ENCODE measurements around the gene RAD54L.
"Not testable (repeated sequence)": the region's sequence is repeated elsewhere in the genome, so short reads cannot be mapped to it uniquely, and the experiment has no call there.

Gene RAD54L

DNA sequence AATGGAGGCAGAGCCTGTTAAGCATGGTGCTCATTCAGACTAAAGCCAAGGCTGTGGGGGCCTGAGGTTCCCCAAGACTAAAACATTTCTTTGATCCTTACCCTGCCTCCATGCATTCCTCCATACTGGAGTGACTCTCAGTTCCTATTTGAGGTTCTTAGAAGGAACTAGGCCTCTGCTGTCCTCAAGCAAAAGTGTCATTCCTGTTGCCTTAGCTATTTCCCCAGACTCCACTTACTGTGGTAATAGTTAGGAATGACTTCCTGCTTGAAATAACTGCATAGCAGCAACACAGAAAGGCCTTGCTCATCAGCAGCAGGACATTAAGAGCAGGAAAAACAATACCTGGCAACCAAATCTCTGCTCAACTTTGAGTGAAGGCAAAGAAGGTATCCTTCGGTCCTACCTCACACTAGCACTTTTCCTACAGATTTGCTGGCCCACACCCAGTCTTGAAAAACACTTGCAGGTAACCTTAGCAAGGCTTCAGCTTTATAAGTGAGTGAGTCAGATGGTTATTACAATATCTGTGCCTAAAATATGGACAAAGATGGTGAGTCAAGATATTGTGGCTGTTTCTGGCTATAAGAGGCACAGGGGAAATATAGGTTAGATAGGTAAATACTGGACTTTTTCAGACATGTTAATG lies 41.0 kb downstream of the RAD54L start:
- DNase-seq, result no peak

DNA sequence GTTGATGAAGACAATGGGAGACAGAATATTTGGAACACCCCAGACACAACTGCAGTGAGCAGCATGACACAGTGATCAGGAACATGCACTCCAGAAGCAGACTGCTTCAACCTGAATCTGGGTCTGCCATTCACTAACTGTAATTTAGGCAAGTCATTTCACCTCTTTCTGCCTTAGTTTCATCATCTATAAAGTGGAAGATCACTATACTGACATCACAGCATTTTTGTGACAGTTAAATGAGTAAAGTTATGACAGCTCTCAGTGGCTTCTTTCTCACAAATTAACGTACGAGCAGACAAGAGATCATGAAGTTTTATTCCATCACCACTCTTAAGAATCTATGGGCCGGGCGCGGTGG lies 41.6 kb downstream of the RAD54L start:
- no peak for DNase-seq

DNA sequence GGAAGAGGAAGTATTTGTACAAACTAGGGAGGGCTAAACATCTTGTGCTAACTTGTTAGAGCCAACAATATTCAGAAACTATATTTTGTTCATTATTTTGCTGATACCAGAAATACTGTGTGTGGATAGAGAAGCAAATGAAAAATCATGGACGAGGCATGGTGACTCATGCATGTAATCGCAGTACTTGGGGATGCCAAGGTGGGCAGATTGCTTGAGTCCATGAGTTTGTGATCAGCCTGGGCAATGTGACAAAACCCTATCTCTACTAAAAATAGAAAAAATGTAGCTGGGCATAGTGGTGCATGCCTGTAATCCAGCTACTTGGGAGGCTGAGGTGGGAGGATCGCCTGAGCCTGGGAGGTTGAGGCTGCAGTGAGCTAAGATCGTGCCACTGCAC lies 42.4 kb downstream of the RAD54L start:
- DNase-seq, result no peak

DNA sequence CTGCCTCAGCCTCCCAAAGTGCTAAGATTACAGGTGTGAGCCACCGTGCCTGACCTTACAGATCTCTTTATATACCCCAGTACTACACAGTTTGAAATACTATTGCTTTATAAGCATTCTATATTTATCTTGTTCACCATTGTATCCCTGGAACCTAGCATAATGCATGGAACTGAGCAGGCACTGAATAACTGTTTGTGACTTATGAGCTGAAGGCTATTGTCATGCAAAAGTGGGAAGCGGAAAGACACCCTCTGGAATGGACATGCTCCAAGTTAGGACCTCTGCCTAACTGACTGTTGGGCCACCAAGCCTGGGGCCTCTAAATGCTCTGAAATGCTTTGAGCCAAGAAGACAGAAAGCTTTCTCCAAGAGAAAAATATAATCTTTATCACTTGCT lies 47.7 kb downstream of the RAD54L start:
- DNase-seq, result no peak

DNA sequence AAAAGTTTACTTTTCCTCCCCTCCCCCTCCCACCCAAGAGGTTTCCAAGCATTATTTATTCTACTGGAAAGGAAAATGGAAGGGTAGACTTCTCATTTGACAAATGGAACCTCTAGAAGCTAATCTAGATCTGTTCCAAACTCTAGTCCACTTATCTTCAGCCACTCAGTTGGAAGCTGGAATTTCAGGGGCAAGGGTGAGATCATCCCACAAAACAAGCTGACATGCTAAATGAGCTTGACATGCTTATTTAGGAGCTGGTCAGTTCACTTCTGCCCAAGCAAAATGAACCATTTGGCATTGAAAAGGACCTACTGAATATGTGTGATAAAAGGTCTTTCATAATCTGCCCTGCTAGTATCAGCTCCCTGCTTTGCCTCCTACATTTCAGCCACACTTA lies 50.8 kb downstream of the RAD54L start:
- DNase-seq, result no peak

DNA sequence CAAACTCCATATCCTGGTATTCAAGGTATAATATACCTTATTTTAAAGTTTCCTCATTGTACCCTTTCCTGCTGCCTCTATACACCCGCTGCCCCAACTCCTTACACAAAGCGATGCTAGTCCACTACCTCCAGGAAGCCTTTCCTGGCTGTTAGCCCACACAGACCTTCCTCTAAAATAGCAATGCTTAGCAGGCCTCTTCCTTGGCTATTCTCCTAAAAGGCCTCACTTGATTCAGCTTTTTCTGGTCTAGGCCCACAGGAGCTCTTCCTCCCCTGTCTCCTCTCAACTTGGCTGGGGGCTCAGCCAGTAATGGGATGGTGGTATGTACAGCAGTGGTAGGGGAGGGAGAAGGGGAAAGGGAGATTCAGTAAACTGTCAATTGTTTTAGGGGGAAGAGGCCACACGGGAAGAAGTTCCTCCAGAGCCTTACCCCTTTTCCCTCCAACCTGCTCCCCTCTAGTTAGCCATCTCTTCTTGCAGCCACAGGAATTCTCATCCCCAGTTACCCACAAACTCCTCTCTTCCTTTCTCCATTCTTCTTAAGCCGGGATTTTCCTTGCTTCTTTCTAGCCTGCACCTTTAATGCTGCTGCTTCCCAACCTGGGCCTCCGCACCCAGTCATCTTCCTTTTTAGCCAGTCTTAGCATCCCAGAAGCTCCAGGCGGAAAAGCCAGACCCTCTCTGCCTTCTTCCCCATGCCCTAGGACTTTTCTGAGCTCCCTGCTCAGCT lies 53.3 kb downstream of the RAD54L start:
- no peak for DNase-seq

DNA sequence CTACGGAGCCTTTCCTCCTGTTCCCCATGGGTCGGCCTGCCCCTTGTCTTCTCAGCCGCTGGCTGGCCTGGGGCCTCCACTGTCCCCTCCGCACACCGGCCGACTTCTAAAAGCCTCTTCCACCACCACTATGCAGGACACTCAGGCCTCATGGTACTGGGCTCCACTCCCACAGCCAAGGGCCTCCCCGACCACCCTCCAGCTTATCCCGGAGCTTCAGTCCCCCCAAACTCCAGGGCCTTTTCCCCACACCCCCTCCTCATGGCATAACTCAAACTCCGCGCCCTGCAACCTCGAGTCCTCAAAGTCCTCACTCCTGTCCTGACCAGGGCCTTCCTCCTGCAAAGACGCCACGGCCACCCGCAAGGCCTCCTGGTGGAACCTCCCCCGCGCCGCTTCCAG lies 53.8 kb downstream of the RAD54L start:
- no peak for DNase-seq

DNA sequence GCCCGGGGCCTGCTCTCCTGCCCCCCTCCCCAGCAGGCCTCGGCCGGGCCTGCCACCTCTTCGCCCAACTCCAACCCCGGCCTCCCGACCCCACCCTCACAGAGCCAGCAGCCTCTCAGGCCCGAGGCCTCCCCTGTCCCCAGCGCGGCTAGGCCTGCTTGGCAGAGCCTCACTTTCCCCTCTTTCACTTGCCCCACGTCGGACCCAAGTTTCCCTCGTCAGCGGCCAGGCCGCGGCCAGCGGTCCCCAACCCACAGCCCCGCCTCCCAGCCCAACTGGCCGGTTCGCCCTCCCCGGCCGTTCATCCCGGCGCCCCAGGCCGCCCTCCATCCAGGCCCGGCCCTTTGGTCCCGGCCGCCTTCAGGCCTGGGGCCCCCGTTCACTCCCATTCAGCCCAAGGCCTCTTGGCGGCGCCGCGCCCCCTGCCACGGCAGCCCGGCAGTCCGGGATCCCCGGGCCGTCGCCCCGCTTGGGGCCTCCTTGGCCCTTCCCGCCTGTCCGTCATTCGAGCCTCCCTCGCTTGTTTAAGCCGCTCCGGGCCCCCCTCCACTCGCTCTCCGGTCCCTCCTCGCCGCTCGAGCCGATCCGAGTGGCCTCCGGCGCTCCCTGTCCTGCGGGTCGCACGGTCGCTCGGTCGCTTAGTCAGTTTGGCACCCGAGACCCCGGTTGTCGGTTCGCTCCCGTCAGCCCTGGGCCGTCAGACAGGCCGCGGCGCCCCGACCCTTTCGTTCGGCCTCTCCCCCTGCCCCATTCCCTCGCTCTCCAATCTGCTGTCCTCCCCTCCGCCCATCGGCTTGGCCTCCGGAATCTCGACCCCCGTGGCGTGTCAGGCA lies 54.5 kb downstream of the RAD54L start:
- DNase-seq, result no peak

DNA sequence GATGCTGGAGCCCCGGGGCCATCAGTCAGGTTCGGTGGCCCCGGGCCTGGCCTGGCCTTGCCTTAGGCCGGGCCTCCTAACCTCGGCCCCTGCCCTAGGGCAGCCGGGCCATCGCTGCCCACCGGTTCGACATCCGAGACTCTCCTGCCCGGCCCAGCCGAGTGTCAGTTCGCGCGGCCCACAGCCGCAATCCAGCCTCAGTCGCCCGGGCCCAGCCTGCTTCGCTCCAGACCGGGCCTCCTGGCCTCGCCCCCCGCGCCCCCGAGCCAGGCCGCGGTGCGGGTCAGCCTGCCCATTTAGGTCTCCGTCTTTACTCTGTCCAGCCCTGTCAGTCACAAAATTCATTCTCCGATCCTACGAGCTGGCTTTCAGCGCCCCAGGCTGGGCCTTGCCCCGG lies 55.1 kb downstream of the RAD54L start:
- no peak for DNase-seq

DNA sequence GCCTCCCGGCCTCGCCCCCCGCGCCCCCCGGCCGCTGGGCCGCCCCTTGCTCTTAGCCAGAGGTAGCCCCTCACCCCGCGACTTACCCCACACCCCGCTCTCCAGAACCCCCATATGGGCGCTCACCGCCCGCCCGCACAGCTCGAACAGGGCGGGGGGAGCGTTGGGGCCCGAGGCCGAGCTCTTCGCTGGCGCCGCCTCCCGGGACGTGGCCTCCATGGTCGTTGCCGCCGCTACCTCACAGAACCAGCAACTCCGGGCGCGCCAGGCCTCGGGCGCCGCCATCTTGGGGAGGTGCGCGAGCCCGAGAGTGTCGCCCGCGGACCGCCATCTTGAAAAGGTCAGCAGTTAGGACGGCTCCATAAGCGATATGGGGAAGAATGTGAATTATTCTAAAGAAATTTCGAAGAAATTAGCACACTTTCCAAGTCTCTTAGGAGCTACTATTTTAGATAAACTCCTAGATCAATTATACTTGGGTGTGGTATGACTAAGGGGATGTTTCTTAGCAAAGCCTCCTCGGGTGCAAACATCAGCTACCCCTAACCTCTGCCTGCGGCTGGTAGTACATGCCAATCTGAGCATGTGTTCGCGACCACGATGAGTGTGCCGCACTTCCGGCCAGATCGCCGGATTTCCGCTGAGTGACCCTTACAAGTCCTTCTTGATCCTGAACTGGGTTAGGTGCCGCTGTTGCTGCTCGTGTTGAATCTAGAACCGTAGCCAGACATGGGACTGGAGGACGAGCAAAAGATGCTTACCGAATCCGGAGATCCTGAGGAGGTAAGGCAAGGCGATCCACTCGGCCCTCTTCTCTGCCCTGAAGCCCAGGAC lies 55.7 kb downstream of the RAD54L start, which contains the start of the genes LRRC41 and UQCRH:
Gene LRRC41, minus strand, starts transcription at position 579 of the 834 bp plus-strand sequence. Its CDS starts 294 bp downstream, at position 285.
Gene UQCRH, plus strand, starts transcription at position 661 of the 834 bp plus-strand sequence. Its CDS starts 69 bp downstream, at position 730.
- DNase-seq, result peak; percentile 88

DNA sequence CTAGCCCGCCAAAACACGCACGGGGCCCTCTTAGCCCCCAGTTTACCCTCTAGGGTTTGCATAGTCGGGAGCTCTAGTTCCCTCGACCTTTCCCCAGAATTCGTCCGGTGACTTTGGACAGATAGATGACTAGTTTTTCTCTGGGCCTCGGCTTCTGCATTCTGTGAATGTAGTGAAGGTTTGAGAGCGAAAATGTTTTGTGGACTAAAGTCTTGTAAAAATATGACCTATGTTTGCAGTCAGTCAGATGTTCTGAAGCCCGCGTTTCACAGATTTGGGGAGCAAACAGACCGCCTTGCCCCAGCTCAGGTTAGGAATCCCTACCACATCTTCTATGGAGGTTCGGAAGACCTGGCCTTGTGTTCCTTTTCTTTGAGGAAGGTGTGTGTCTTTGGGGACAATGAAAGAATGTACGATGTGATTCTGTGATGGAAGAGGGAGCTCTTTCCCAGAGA lies 56.3 kb downstream of the RAD54L start:
- DNase-seq, result no peak

DNA sequence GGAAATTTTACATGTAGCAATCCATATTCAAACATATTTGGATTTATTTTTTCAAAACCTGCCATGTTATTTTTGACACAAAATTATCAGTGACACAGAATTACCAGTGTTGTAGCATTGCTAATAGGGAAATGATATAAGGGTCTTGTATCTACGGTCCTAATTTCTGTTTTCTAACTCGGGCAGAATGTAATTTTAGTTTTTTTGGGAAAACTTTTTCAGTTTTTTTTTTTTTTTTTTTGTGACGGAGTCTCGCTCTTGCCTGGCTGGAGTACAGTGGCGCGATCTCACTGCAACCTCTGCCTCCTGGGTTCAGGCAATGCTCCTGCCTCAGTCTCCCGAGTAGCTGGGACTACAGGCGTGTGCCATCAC lies 58.6 kb downstream of the RAD54L start:
- no peak for DNase-seq

DNA sequence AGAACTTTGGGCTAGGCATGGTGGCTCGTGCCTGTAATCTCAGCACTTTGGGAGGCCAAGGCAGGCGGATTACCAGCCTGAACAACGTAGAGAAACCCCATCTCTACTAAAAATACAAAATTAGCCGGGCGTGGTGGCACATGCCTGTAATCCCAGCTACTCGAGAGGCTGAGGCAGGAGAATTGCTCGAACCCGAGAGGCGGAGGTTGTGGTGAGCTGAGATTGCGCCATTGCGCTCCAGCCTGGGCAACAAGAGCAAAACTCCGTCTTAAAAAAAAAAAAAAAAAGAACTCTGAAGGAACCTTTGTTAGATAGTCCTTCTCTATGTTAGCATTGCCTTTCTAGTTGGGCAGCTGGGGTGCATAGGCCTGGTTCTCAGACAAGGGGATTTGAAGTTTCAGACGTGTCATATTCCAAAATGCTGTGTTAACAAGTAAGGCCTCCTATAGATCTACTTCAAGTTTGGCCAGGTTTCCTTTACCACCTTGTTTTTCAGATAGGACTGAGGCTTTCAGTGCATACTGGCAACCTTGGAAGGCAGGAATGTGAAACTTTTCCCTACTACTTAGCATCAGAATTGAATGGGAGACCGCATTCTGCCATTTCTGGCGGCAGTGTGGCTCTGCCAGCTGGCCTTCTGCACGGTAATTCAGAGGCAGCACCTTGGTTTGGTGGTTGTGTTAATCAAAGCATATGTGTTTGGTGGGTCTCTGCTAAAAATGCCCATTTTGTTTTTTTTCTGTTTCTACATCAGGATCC lies 62.0 kb downstream of the RAD54L start:
- DNase-seq, result no peak

DNA sequence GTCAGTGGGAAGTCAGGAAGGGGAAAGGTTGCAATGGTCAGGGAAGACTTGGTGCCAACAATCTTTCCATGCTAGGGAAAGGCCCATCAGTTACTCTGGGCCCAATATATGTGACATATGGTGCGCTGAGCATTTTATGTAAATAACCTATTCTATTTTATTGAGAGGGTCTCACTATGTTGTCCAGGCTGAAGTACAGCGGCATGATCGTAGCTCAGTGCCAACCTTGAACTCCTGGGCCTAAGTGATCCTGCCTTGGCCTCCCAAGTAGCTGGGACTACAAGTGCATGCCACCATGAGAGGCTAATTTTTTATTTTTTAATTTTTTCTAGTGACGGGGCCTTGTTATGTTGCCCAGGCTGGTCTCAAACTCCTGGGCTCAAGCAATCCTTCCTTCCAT lies 62.8 kb downstream of the RAD54L start:
- no peak for DNase-seq

DNA sequence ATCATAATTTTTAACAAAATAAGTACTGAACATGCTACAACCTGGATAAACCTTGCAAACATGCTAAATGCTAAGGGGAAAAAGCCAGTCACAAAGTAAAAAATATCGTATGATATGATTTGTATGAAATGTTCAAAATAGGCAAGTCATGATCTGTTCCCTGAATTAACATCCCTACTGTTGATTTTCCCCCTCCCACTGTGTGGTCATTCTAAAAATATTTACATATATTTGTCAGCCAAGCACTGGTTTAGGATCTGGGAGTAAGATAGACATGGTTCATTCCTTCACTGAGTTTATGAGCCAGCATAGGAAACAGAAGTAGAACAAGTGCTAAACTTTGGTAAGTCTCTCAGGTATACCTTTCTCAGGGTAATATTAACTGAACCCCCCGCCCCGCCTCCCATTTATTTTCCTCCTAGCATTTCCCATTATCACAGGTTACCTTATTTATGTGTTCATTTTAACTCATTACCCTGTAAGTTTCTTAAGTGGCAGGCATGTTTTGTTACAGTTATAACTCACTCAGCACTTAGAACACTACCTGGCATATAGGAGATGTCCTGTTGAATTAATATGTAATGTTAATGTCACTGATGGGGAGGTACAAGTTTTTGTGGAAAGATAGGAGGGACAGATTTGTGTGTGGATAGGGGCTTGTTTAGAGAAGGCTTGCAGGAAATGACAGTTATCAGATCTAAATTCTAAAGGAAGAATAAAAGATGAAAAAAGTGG lies 68.3 kb downstream of the RAD54L start:
- no peak for DNase-seq

DNA sequence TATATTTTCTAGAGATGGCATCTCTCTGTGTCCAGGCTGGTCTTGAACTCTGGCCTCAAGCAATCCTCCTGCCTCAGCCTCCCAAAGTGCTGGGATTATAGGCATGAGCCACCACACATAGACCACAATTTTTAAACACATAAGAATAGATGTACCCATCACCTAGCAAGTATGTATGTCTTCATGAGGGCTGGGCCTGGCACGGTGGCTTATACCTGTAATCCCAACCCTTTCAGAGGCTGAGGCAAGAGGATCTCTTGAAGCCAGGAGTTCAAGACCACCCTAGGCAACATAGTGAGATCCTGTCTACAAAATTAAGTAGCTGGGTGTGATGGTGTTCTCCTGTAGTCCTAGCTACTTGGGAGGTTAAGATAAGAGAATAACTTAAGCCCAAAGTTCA lies 69.8 kb downstream of the RAD54L start:
- no peak for DNase-seq

DNA sequence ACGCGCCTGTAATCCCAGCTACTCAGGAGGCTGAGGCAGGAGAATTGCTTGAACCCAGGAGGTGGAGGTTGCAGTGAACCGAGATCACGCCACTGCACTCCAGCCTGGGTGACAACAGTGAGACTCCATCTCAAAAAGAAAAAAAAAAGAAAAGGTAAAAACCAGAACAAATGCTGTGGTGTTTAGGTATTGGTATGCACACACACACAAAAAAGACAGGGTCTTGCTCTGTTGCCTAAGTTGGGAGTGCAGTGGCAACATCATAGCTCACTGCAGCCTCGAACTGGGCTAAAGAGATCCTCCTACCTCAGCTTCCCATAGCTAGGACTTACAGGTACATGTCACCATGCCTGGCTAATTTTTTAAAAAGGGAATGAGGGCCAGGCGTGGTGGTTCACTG lies 71.7 kb downstream of the RAD54L start:
- not testable (repeated sequence) for DNase-seq

DNA sequence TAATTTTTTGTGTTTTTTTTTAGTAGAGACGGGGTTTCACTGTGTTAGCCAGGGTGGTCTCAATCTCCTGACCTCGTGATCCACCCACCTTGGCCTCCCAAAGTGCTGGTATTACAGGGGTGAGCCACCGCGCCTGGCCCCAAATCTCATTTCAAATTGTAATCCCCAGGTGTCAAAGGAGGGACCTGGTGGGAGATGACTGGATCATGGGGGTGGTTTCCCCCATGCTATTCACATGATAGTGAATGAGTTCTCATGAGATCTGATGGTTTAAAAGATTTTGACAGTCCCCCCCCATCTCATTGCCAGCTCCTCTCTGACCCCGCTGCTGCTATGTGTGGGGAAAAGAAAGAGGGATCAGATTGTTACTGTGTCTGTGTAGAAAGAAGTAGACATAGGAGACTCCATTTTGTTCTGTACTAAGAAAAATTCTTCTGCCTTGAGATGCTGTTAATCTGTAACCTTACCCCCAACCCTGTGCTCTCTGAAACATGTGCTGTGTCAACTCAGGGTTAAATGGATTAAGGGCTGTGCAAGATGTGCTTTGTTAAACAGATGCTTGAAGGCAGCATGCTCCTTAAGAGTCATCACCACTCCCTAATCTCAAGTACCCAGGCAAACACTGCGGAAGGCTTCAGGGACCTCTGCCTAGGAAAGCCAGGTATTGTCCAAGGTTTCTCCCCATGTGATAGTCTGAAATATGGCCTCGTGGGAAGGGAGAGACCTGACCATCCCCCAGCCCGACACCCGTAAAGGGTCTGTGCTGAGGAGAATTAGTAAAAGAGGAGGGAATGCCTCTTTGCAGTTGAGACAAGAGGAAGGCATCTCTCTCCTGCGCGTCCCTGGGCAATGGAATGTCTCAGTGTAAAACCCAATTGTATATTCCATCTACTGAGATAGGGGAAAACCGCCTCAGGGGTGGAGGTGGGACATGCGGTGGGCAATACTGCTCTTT lies 72.7 kb downstream of the RAD54L start:
- DNase-seq, result not testable (repeated sequence)

DNA sequence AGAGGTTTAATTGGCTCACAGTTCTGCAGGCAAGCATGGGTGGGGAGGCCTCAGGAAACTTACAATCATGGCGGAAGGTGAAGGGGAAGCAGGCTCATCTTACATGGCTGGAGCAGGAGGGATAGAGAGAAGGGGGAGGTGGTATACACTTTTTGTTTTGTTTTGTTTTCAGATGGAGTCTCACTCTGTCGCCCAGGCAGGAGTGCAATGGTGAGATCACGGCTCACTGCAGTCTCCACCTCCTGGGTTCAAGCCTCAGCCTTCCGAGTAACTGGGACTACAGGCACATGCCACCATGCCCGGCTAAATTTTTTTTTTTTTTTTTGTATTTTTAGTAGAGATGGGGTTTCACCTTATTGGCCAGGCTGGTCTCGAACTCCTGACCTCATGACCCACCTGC lies 74.6 kb downstream of the RAD54L start:
- DNase-seq, result not testable (repeated sequence)
